Tibial nerve (tissue), 4 donors: ENCODE results near the gene TMCO2.

Source experiments
- EP300 ChIP-seq, 2 donors: sonication (generic); formaldehyde crosslinking; IDR thresholded peaks; one replicate each; pipeline ENCODE4 v1.6.1; 2017; ENCODE audit warnings: antibody characterized with exemption in 2 of 2, mild to moderate bottlenecking in 1 of 2
- POLR2A ChIP-seq, 2 donors: fragments of 450-650 bp; IDR thresholded peaks; one replicate each; pipeline ENCODE4 v1.6.1; 2017; ENCODE audit warnings: antibody characterized with exemption in 2 of 2, mild to moderate bottlenecking in 2 of 2, moderate library complexity in 2 of 2
- TF ChIP-seq, protein P1 (sequence below), 5 experiments: fragments of 200-600 bp in 3 of 5; fragments of 450-650 bp in 2 of 5; sonication (generic) in 3 of 5; IDR thresholded peaks; one replicate each; pipeline ENCODE4 v1.5.1; 2016 to 2019; ENCODE audit warnings: antibody characterized with exemption in 5 of 5, mild to moderate bottlenecking in 3 of 5, moderate library complexity in 2 of 5

- TF ChIP-seq, protein P1, sequence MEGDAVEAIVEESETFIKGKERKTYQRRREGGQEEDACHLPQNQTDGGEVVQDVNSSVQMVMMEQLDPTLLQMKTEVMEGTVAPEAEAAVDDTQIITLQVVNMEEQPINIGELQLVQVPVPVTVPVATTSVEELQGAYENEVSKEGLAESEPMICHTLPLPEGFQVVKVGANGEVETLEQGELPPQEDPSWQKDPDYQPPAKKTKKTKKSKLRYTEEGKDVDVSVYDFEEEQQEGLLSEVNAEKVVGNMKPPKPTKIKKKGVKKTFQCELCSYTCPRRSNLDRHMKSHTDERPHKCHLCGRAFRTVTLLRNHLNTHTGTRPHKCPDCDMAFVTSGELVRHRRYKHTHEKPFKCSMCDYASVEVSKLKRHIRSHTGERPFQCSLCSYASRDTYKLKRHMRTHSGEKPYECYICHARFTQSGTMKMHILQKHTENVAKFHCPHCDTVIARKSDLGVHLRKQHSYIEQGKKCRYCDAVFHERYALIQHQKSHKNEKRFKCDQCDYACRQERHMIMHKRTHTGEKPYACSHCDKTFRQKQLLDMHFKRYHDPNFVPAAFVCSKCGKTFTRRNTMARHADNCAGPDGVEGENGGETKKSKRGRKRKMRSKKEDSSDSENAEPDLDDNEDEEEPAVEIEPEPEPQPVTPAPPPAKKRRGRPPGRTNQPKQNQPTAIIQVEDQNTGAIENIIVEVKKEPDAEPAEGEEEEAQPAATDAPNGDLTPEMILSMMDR (IDR thresholded peaks at IDR 0.05), result no peak
- no peak for TF ChIP-seq EP300 (IDR thresholded peaks at IDR 0.05)
- no peak for TF ChIP-seq POLR2A (IDR thresholded peaks at IDR 0.05)
Observed at GRCh38 chr1:40281853-40282252, 34.1 kb downstream of the TMCO2 start.
